Measurements from ENCODE around the gene RGS11. TPM values are rescaled to one million over a fixed set of nuclear protein-coding genes. Genes with fewer than 3 reads are reported as not detected.

Gene RGS11
- total RNA-seq, 1 donor from 2014 or later, result 16.4 TPM

DNA sequence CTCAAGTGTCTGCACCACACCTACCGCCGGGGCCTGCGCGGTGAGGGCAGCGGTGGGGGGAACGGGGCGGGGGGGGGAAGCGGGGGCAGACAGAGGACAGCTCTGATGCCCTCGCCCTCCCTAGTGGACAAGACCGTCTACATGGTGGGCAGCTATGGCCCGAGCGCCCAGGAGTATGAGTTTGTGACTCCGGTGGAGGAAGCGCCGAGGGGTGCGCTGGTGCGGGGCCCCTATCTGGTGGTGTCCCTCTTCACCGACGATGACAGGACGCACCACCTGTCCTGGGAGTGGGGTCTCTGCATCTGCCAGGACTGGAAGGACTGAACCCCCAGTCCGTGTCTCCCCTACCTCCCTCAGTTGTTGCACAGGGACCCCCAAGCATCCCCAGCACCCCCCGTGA, 6.7 kb upstream of the RGS11 start:
- Histone ChIP-seq H3K4me3 (no peak overlapping the region), H3K36me3 (peaks cover 7% of the 10 kb centered on the region), H3K27me3 (ENCODE audit: low read depth) (peaks cover 20% of the 10 kb centered on the region), H3K27ac (replicated peaks) (no peak overlapping the region), H3K9me3 (replicated peaks) (no peaks in the 10 kb centered on the region), H3K4me1 (peaks cover 22% of the 10 kb centered on the region)
- intact Hi-C loops (cut with micrococcal nuclease), result no loop called here
- no peak for DNase-seq
- TF ChIP-seq, protein P1, sequence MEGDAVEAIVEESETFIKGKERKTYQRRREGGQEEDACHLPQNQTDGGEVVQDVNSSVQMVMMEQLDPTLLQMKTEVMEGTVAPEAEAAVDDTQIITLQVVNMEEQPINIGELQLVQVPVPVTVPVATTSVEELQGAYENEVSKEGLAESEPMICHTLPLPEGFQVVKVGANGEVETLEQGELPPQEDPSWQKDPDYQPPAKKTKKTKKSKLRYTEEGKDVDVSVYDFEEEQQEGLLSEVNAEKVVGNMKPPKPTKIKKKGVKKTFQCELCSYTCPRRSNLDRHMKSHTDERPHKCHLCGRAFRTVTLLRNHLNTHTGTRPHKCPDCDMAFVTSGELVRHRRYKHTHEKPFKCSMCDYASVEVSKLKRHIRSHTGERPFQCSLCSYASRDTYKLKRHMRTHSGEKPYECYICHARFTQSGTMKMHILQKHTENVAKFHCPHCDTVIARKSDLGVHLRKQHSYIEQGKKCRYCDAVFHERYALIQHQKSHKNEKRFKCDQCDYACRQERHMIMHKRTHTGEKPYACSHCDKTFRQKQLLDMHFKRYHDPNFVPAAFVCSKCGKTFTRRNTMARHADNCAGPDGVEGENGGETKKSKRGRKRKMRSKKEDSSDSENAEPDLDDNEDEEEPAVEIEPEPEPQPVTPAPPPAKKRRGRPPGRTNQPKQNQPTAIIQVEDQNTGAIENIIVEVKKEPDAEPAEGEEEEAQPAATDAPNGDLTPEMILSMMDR (IDR thresholded peaks at IDR 0.05; ENCODE audit: borderline replicate concordance), result no peak

DNA sequence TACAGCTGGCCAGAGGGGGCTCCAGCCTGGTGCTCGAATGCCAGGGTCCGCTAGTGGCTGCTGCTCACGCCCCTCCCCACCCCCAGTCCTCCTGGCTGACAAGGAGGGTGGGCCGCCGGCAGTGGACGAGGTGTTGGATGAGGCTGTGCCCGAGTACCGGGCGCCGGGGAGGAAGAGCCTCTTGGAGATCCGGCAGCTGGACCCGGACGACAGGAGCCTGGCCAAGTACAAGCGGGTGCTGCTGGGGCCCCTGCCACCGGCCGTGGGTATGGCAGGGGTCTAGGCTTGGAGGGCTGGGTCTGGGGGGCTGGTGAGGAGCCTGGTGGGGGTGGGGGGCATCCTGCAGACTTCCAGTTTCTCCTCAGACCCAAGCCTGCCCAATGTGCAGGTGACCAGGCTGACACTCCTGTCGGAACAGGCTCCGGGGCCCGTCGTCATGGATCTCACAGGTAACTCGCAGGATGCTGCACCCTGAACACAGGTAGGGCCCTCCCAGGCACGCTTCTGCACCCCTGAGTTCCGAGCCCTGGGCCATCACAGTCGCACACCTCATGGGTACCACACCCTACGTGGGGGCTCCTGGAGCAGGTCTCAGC, 6.0 kb upstream of the RGS11 start:
- no peak overlapping the region for H3K27ac ChIP-seq (replicated peaks)
- H3K9me3 ChIP-seq (replicated peaks), result no peaks in the 10 kb centered on the region
- H3K4me1 ChIP-seq, result peaks cover 22% of the 10 kb centered on the region
- peak overlapping the region; percentile 64 for H3K4me3 ChIP-seq
- peaks cover 20% of the 10 kb centered on the region for H3K27me3 ChIP-seq (ENCODE audit: low read depth)
- intact Hi-C loops (cut with micrococcal nuclease), result no loop called here
- TF ChIP-seq, protein P1 (IDR thresholded peaks at IDR 0.05; ENCODE audit: borderline replicate concordance), result no peak
- peaks cover 6% of the 10 kb centered on the region for H3K36me3 ChIP-seq
- DNase-seq, result no peak

DNA sequence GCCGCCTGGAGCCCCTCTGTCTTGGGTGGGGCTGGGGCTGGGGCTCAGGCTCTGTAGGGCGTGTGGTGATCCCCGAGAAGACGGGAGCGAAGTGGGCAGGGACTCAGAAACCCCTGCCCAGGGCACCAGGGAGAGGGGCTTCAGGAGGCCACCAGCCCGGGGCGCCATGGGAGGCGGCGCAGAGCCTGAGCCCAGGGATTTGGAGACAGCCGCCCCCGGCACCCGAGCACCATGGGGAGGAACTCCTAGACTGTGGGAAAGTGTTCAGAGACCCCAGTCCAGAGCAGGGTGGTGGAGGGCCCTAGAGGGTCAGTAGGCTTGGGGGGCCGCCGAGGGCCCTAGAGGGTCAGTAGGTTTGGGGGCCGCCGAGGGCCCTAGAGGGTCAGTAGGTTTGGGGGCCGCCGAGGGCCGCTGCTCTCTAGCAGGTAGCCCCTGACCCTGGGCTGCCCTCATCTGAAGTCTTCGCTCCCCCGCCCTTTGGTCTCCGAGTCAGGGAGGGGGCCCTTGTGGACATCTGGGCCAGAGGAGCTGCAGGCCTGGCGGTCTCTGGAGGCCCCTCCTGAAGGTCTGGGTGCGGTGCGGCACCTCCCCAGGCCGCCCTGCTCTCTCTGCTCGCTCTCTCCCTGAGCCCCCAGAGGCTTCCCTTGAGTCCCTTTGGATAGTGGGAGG, 5.4 kb upstream of the RGS11 start:
- intact Hi-C loops (cut with micrococcal nuclease), result no loop called here

DNA sequence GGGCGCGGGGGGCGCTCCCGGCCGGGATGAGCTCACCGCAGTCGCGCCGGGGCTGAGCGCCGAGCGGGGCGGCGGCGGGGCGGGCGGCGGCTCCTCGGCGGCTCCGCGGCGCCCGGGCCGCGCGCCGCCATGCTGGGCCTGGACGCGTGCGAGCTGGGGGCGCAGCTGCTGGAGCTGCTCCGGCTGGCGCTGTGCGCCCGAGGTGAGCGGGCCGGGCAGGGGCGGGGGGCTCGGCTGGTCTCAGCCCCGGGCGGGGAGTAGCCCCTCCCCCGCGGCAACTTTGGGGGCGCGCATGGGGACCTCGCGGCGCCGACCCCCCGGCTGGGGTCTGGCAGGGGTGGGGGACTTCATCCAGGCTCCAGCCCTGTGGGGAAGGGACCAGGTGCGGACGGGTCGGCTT, 4.8 kb upstream of the RGS11 start, which contains the start of gene ARHGDIG:
Gene ARHGDIG, plus strand, starts transcription at position 40 of the 400 bp plus-strand sequence. Its CDS starts 90 bp downstream, at position 130.
- TF ChIP-seq, protein P1 (IDR thresholded peaks at IDR 0.05; ENCODE audit: borderline replicate concordance), result no peak
- Histone ChIP-seq H3K4me1 (peaks cover 29% of the 10 kb centered on the region), H3K36me3 (no peaks in the 10 kb centered on the region), H3K27ac (replicated peaks) (no peak within 1 kb of the TSS), H3K9me3 (replicated peaks) (no peaks in the 10 kb centered on the region), H3K4me3 (peak within 1 kb of the TSS; percentile 64), H3K27me3 (ENCODE audit: low read depth) (peaks cover 20% of the 10 kb centered on the region)
- intact Hi-C loops (cut with micrococcal nuclease), result no loop called here
- no peak for DNase-seq

More for the DNA sequence above, 5.4 kb upstream of the RGS11 start:
- no peak for DNase-seq
- Histone ChIP-seq H3K27me3 (ENCODE audit: low read depth) (peaks cover 20% of the 10 kb centered on the region), H3K9me3 (replicated peaks) (no peaks in the 10 kb centered on the region), H3K36me3 (no peaks in the 10 kb centered on the region), H3K27ac (replicated peaks) (no peak overlapping the region), H3K4me1 (peaks cover 26% of the 10 kb centered on the region), H3K4me3 (peak overlapping the region; percentile 64)
- TF ChIP-seq, protein P1 (IDR thresholded peaks at IDR 0.05; ENCODE audit: borderline replicate concordance), result no peak

GRCh38 chr16:280005-280460, 4.3 kb upstream of the RGS11 start:
- Histone ChIP-seq H3K4me1 (peaks cover 35% of the 10 kb centered on the region), H3K36me3 (no peaks in the 10 kb centered on the region), H3K27ac (replicated peaks) (no peak overlapping the region), H3K4me3 (peak overlapping the region; percentile 61), H3K9me3 (replicated peaks) (no peaks in the 10 kb centered on the region), H3K27me3 (ENCODE audit: low read depth) (peaks cover 20% of the 10 kb centered on the region)
- TF ChIP-seq, protein P1 (IDR thresholded peaks at IDR 0.05; ENCODE audit: borderline replicate concordance), result no peak
- intact Hi-C loops (cut with micrococcal nuclease), result no loop called here
- DNase-seq, result no peak

Data from left ventricle myocardium inferior (tissue), 1 donor.